ENCODE data around the gene SRI.
"Not testable (repeated sequence)": the region's sequence is repeated elsewhere in the genome, so short reads cannot be mapped to it uniquely, and the experiment has no call there.

The SRI gene

GRCh38 chr7:88219781-88220747 lies at the start of gene SRI:
Gene SRI, minus strand, starts transcription at chr7:88220038. Its CDS starts 12 bp downstream, at chr7:88220026.
- peak; percentile 85 for DNase-seq (ENCODE audit: low read depth)

- DNase-seq (ENCODE audit: low read depth): no peak
These were observed 49.7 kb upstream of the SRI start for GRCh38 chr7:88269586-88269985.

GRCh38 chr7:88268858-88269257 lies 49.0 kb upstream of the SRI start:
- no peak for DNase-seq (ENCODE audit: low read depth)

- DNase-seq (ENCODE audit: low read depth): no peak
These were observed 48.2 kb upstream of the SRI start for GRCh38 chr7:88268051-88268450.

- no peak for DNase-seq (ENCODE audit: low read depth)
These were observed 47.6 kb upstream of the SRI start for GRCh38 chr7:88267421-88267820.

GRCh38 chr7:88264987-88265386 lies 45.1 kb upstream of the SRI start:
- not testable (repeated sequence) for DNase-seq (ENCODE audit: low read depth)

- DNase-seq (ENCODE audit: low read depth): no peak
These were observed 42.7 kb upstream of the SRI start for GRCh38 chr7:88262562-88262961.

- no peak for DNase-seq (ENCODE audit: low read depth)
These were observed 40.9 kb upstream of the SRI start for GRCh38 chr7:88260719-88261118.

GRCh38 chr7:88259656-88260380 lies 40.0 kb upstream of the SRI start:
- DNase-seq (ENCODE audit: low read depth): no peak

- not testable (repeated sequence) for DNase-seq (ENCODE audit: low read depth)
These were observed 38.5 kb upstream of the SRI start for GRCh38 chr7:88258296-88258695.

GRCh38 chr7:88256906-88257305 lies 37.1 kb upstream of the SRI start:
- no peak for DNase-seq (ENCODE audit: low read depth)

- DNase-seq (ENCODE audit: low read depth): no peak
These were observed 35.0 kb upstream of the SRI start for GRCh38 chr7:88254721-88255424.

- DNase-seq (ENCODE audit: low read depth): no peak
These were observed 33.8 kb upstream of the SRI start for GRCh38 chr7:88253640-88254039.

- DNase-seq (ENCODE audit: low read depth): no peak
These were observed 24.4 kb upstream of the SRI start for GRCh38 chr7:88244258-88244657.

GRCh38 chr7:88243345-88243909 lies 23.6 kb upstream of the SRI start:
- DNase-seq (ENCODE audit: low read depth): no peak

- no peak for DNase-seq (ENCODE audit: low read depth)
These were observed 20.0 kb upstream of the SRI start for GRCh38 chr7:88239852-88240251.

- DNase-seq (ENCODE audit: low read depth): no peak
These were observed 14.0 kb upstream of the SRI start for GRCh38 chr7:88233828-88234227.

- no peak for DNase-seq (ENCODE audit: low read depth)
These were observed 10.8 kb upstream of the SRI start for GRCh38 chr7:88230646-88231045.

GRCh38 chr7:88229302-88229995 lies 9.6 kb upstream of the SRI start:
- no peak for DNase-seq (ENCODE audit: low read depth)

GRCh38 chr7:88226886-88227516 lies 7.2 kb upstream of the SRI start:
- DNase-seq (ENCODE audit: low read depth): no peak

- DNase-seq (ENCODE audit: low read depth): no peak
These were observed 6.4 kb upstream of the SRI start for GRCh38 chr7:88226201-88226600.
